Measurements from ENCODE around the gene SERINC5.

Gene SERINC5

DNA sequence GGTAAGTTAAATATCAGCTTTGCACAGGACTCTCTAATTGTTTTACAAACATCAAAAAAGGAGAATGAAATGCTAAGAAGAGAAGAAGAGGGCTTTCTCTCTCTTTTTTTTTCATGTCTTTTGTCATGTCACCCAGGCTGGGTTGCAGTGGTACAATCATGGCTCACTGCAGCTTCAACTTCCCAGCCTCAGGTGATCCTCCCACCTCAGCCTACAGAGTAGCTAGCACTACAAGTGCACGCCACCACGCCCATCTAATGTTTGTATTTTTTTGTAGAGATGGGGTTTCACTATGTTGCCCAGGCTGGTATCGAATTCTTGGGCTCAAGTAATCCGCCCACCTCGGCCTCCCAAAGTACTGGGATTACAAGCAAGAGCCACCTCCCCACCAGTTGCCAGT lies 18.6 kb downstream of the SERINC5 start:
- TF ChIP-seq, protein P1, sequence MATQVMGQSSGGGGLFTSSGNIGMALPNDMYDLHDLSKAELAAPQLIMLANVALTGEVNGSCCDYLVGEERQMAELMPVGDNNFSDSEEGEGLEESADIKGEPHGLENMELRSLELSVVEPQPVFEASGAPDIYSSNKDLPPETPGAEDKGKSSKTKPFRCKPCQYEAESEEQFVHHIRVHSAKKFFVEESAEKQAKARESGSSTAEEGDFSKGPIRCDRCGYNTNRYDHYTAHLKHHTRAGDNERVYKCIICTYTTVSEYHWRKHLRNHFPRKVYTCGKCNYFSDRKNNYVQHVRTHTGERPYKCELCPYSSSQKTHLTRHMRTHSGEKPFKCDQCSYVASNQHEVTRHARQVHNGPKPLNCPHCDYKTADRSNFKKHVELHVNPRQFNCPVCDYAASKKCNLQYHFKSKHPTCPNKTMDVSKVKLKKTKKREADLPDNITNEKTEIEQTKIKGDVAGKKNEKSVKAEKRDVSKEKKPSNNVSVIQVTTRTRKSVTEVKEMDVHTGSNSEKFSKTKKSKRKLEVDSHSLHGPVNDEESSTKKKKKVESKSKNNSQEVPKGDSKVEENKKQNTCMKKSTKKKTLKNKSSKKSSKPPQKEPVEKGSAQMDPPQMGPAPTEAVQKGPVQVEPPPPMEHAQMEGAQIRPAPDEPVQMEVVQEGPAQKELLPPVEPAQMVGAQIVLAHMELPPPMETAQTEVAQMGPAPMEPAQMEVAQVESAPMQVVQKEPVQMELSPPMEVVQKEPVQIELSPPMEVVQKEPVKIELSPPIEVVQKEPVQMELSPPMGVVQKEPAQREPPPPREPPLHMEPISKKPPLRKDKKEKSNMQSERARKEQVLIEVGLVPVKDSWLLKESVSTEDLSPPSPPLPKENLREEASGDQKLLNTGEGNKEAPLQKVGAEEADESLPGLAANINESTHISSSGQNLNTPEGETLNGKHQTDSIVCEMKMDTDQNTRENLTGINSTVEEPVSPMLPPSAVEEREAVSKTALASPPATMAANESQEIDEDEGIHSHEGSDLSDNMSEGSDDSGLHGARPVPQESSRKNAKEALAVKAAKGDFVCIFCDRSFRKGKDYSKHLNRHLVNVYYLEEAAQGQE (IDR thresholded peaks at IDR 0.05; ENCODE audit: insufficient replicate concordance, low read depth): no peak
- TF ChIP-seq GABPA (IDR thresholded peaks at IDR 0.05; ENCODE audit: low read depth) (no peak), SPI1 (IDR thresholded peaks at IDR 0.05; ENCODE audit: borderline replicate concordance, low read depth) (no peak), POLR2AphosphoS5 (IDR thresholded peaks at IDR 0.05; ENCODE audit: low read depth) (no peak)
- TF ChIP-seq, protein P2, sequence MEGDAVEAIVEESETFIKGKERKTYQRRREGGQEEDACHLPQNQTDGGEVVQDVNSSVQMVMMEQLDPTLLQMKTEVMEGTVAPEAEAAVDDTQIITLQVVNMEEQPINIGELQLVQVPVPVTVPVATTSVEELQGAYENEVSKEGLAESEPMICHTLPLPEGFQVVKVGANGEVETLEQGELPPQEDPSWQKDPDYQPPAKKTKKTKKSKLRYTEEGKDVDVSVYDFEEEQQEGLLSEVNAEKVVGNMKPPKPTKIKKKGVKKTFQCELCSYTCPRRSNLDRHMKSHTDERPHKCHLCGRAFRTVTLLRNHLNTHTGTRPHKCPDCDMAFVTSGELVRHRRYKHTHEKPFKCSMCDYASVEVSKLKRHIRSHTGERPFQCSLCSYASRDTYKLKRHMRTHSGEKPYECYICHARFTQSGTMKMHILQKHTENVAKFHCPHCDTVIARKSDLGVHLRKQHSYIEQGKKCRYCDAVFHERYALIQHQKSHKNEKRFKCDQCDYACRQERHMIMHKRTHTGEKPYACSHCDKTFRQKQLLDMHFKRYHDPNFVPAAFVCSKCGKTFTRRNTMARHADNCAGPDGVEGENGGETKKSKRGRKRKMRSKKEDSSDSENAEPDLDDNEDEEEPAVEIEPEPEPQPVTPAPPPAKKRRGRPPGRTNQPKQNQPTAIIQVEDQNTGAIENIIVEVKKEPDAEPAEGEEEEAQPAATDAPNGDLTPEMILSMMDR (IDR thresholded peaks at IDR 0.05; ENCODE audit: insufficient read depth, low read length): no peak
- H3K4me3 ChIP-seq (replicated peaks; ENCODE audit: insufficient read depth, low read length): no peak overlapping the region
- no peaks in the 10 kb centered on the region for H3K27me3 ChIP-seq (ENCODE audit: insufficient read depth, poor library complexity, severe bottlenecking)
- no peak overlapping the region for H3K27ac ChIP-seq (replicated peaks)
- DNase-seq (ENCODE audit: low read depth in 1 of 2, low spot score in 1 of 2): no peak

DNA sequence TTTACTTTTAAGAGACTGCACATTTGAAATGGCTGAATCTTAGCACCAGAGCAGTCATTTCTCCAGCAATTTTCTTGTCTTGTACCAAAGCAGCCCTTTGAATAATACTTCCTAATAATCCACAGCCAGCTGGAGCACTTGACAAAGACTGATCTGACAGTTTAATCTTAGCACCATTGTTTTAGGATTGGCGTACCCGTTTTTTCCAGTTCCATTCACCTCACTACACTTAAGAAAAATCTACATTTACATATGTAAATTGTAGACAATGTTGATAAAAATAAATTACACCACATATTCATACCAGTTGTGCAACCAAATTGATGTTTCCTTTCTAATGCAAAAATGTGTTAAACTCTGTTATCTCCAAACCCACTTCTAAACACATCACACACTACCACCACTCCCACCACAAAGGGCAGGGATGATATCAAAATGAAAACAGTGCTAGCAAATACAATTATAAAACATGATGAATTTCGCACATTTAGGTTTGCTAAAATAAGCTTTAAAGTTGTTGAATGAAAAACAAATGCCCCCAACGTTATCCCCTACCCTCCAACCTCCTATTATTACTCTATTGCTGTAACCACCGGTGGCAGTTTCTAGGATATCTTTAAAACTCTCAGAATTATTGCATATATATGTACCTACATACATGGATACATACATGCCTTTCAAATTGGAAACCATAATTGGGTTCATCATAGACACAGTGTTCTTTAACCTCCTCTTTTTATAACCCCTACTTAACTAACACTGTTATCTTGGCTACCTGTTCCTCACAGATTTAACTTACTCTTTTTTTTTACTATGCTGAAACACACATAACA lies 21.5 kb downstream of the SERINC5 start:
- no peaks in the 10 kb centered on the region for H3K27me3 ChIP-seq (ENCODE audit: insufficient read depth, poor library complexity, severe bottlenecking)

DNA sequence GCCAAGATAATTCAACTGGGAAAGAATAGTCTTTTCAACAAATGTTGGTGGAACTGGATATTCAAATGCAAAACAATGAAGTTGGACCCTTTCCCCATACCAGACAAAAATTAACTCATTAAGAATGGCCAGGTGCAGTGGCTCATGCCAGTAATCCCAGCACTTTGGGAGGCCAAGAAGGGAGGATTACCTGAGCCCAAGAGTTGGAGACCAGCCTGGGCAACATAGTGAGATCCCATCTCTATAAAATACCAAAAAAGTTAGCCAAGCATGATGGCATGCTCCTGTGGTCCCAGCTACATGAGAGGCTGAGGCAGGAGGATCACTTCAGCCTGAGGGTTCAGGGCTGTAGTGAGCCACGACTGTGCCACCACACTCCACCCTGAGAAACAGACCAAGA lies 24.2 kb downstream of the SERINC5 start:
- no peak for DNase-seq (ENCODE audit: low read depth in 1 of 2, low spot score in 1 of 2)
- no peak overlapping the region for H3K27ac ChIP-seq (replicated peaks)
- TF ChIP-seq, protein P2 (IDR thresholded peaks at IDR 0.05; ENCODE audit: insufficient read depth, low read length): no peak
- no peak for TF ChIP-seq POLR2AphosphoS5 (IDR thresholded peaks at IDR 0.05; ENCODE audit: low read depth)
- TF ChIP-seq, protein P1 (IDR thresholded peaks at IDR 0.05; ENCODE audit: insufficient replicate concordance, low read depth): no peak
- no peak for TF ChIP-seq SPI1 (IDR thresholded peaks at IDR 0.05; ENCODE audit: borderline replicate concordance, low read depth)
- no peak for TF ChIP-seq GABPA (IDR thresholded peaks at IDR 0.05; ENCODE audit: low read depth)
- no peak overlapping the region for H3K4me3 ChIP-seq (replicated peaks; ENCODE audit: insufficient read depth, low read length)
- no peaks in the 10 kb centered on the region for H3K27me3 ChIP-seq (ENCODE audit: insufficient read depth, poor library complexity, severe bottlenecking)

More for the DNA sequence above, 21.5 kb downstream of the SERINC5 start:
- no peak overlapping the region for H3K4me3 ChIP-seq (replicated peaks; ENCODE audit: insufficient read depth, low read length)
- no peak overlapping the region for H3K27ac ChIP-seq (replicated peaks)
- TF ChIP-seq, protein P1 (IDR thresholded peaks at IDR 0.05; ENCODE audit: insufficient replicate concordance, low read depth): no peak
- TF ChIP-seq POLR2AphosphoS5 (IDR thresholded peaks at IDR 0.05; ENCODE audit: low read depth) (no peak), SPI1 (IDR thresholded peaks at IDR 0.05; ENCODE audit: borderline replicate concordance, low read depth) (no peak), GABPA (IDR thresholded peaks at IDR 0.05; ENCODE audit: low read depth) (no peak)
- TF ChIP-seq, protein P2 (IDR thresholded peaks at IDR 0.05; ENCODE audit: insufficient read depth, low read length): no peak
- no peak for DNase-seq (ENCODE audit: low read depth in 1 of 2, low spot score in 1 of 2)
